ENCODE data around the gene FTL. TPM values are rescaled to one million over a fixed set of nuclear protein-coding genes. Genes with fewer than 3 reads are reported as not detected.

Gene FTL
- total RNA-seq, 2 experiments from 2014 or later = 467 to 602 TPM

- intact Hi-C loops (cut with micrococcal nuclease; ENCODE audit: unreplicated experiment) = no loop called here
- DNase-seq (ENCODE audit: low spot score) = no peak
Measured at GRCh38 chr19:48967346-48968178, 2.5 kb downstream of the FTL start.

GRCh38 chr19:48968179-48968661, 3.1 kb downstream of the FTL start:
- Histone ChIP-seq H3K4me1 (ENCODE audit: insufficient read depth, low read length, poor library complexity, severe bottlenecking) (peaks cover 57% of the 10 kb centered on the region), H3K9me2 (ENCODE audit: insufficient read depth, low read length) (no peaks in the 10 kb centered on the region), H3K79me2 (ENCODE audit: insufficient read depth, low read depth, low read length) (peaks cover 17% of the 10 kb centered on the region; the same call in 1 of the 2 replicates), H3K9me3 (ENCODE audit: low read length) (no peaks in the 10 kb centered on the region), H4K20me1 (ENCODE audit: insufficient read depth, low read length) (no peaks in the 10 kb centered on the region), H3K36me3 (ENCODE audit: insufficient read depth, low read length) (peaks cover 44% of the 10 kb centered on the region), H2AFZ (ENCODE audit: low read length) (no peak overlapping the region), H3K4me3 (ENCODE audit: low read depth, low read length, poor library complexity, severe bottlenecking) (no peak overlapping the region), H3K4me2 (ENCODE audit: low read length) (peak overlapping the region; percentile 99), H3K27ac (ENCODE audit: low read depth, low read length, poor library complexity, severe bottlenecking) (peak overlapping the region; percentile 47)
- POLR2A ChIA-PET = no interaction called here
- TF ChIP-seq, protein P1, sequence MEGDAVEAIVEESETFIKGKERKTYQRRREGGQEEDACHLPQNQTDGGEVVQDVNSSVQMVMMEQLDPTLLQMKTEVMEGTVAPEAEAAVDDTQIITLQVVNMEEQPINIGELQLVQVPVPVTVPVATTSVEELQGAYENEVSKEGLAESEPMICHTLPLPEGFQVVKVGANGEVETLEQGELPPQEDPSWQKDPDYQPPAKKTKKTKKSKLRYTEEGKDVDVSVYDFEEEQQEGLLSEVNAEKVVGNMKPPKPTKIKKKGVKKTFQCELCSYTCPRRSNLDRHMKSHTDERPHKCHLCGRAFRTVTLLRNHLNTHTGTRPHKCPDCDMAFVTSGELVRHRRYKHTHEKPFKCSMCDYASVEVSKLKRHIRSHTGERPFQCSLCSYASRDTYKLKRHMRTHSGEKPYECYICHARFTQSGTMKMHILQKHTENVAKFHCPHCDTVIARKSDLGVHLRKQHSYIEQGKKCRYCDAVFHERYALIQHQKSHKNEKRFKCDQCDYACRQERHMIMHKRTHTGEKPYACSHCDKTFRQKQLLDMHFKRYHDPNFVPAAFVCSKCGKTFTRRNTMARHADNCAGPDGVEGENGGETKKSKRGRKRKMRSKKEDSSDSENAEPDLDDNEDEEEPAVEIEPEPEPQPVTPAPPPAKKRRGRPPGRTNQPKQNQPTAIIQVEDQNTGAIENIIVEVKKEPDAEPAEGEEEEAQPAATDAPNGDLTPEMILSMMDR (conservative IDR thresholded peaks at IDR 0.05; ENCODE audit: low read length) = no peak
- no peak for TF ChIP-seq EZH2phosphoT487 (IDR thresholded peaks at IDR 0.05; ENCODE audit: borderline replicate concordance, low read depth, low read length)
- BruUV-seq (replicated peaks) = TSS peak; percentile 78
- CTCF ChIA-PET (ENCODE audit: unreplicated experiment) = interaction anchor here (1.3 kb wide), 1 partner anchor 25 kb away, joined by 4 read pairs; the partner anchor contains the start of genes GYS1 and RUVBL2
- intact Hi-C loops (cut with micrococcal nuclease; ENCODE audit: unreplicated experiment) = no loop called here
- no peak for DNase-seq (ENCODE audit: low spot score)

More at GRCh38 chr19:48967346-48968178, 2.5 kb downstream of the FTL start:
- no peak overlapping the region for H2AFZ ChIP-seq (ENCODE audit: low read length)
- CTCF ChIA-PET (ENCODE audit: unreplicated experiment) = interaction anchor here (1.3 kb wide), 1 partner anchor 26 kb away, joined by 4 read pairs; the partner anchor contains the start of genes GYS1 and RUVBL2
- peaks cover 63% of the 10 kb centered on the region for H3K4me1 ChIP-seq (ENCODE audit: insufficient read depth, low read length, poor library complexity, severe bottlenecking)
- no peaks in the 10 kb centered on the region for H4K20me1 ChIP-seq (ENCODE audit: insufficient read depth, low read length)
- H3K4me3 ChIP-seq (ENCODE audit: low read depth, low read length, poor library complexity, severe bottlenecking) = no peak overlapping the region
- no peaks in the 10 kb centered on the region for H3K9me2 ChIP-seq (ENCODE audit: insufficient read depth, low read length)
- H3K9me3 ChIP-seq (ENCODE audit: low read length) = no peaks in the 10 kb centered on the region
- TF ChIP-seq, protein P1 (conservative IDR thresholded peaks at IDR 0.05; ENCODE audit: low read length) = no peak
- no peak for TF ChIP-seq EZH2phosphoT487 (IDR thresholded peaks at IDR 0.05; ENCODE audit: borderline replicate concordance, low read depth, low read length)
- POLR2A ChIA-PET = interaction anchor here (0.6 kb wide), 2 partner anchors 82 to 138 kb away, joined by 3 read pairs; no protein-coding TSS in a partner anchor
- peak overlapping the region; percentile 47 for H3K27ac ChIP-seq (ENCODE audit: low read depth, low read length, poor library complexity, severe bottlenecking)
- H3K79me2 ChIP-seq (ENCODE audit: insufficient read depth, low read depth, low read length) = peaks cover 17% of the 10 kb centered on the region; the same call in 1 of the 2 replicates
- H3K4me2 ChIP-seq (ENCODE audit: low read length) = peak overlapping the region; percentile 99
- peaks cover 44% of the 10 kb centered on the region for H3K36me3 ChIP-seq (ENCODE audit: insufficient read depth, low read length)
- BruUV-seq (replicated peaks) = no TSS peak
